Calu3 (cell line): ENCODE data around the gene SCTR. TPM values are rescaled to one million over a fixed set of nuclear protein-coding genes. Genes with fewer than 3 reads are reported as not detected.

Experiments
- BruUV-seq: library from RNA; stranded (reverse); fragments of 400-500 nt; replicated peaks from 2 replicates; lab custom pipeline; 2021; lab: Mats Ljungman, UMichigan
- CTCF ChIA-PET: fragments of 300-600 bp; sonication (Branson Sonifier 250); formaldehyde crosslinking; loops from one replicate; lab custom pipeline; 2022; ENCODE audit warnings: antibody characterized with exemption; lab: Charles Lee
- DNase-seq: peaks from one replicate; pipeline ENCODE4 v3.0.0; 2022
- H3K27ac Mint-ChIP-seq: one replicate; pipeline ENCODE4 v1.8.0; 2022; ENCODE audit warnings: mixed read lengths; ENCODE audit not compliant: unreplicated experiment
- H3K27me3 Mint-ChIP-seq: one replicate; pipeline ENCODE4 v1.8.0; 2022; ENCODE audit warnings: mixed read lengths; ENCODE audit not compliant: unreplicated experiment
- H3K36me3 Mint-ChIP-seq: one replicate; pipeline ENCODE4 v1.8.0; 2022; ENCODE audit warnings: mild to moderate bottlenecking, moderate library complexity, mixed read lengths; ENCODE audit not compliant: insufficient read depth, unreplicated experiment
- H3K4me1 Mint-ChIP-seq: one replicate; pipeline ENCODE4 v1.8.0; 2022; ENCODE audit warnings: mild to moderate bottlenecking, low read depth, mixed read lengths; ENCODE audit not compliant: unreplicated experiment
- H3K4me3 Mint-ChIP-seq: one replicate; pipeline ENCODE4 v1.8.0; 2022; ENCODE audit warnings: mild to moderate bottlenecking, low read depth, moderate library complexity, mixed read lengths; ENCODE audit not compliant: unreplicated experiment
- H3K9me3 Mint-ChIP-seq: one replicate; pipeline ENCODE4 v1.8.0; 2022; ENCODE audit warnings: low read depth, mixed read lengths; ENCODE audit not compliant: unreplicated experiment
- intact Hi-C: fragments of 100-400 bp; cut with micrococcal nuclease; formaldehyde crosslinking; loops from one replicate; pipeline ENCODE4 v1.10.0; 2022; ENCODE audit not compliant: unreplicated experiment
- total RNA-seq: library from RNA; stranded (reverse); gene quantifications from 2 replicates; pipeline ENCODE4 v1.2.3, GENCODE V29; 2022
- TF ChIP-seq, protein P1 (sequence below): fragments of 200-600 bp; IDR thresholded peaks from one replicate; pipeline ENCODE4 v1.8.0; 2022; ENCODE audit warnings: antibody characterized with exemption; ENCODE audit not compliant: unreplicated experiment

SCTR gene
- total RNA-seq, 1 experiment from 2014 or later = 0.85 TPM

DNA sequence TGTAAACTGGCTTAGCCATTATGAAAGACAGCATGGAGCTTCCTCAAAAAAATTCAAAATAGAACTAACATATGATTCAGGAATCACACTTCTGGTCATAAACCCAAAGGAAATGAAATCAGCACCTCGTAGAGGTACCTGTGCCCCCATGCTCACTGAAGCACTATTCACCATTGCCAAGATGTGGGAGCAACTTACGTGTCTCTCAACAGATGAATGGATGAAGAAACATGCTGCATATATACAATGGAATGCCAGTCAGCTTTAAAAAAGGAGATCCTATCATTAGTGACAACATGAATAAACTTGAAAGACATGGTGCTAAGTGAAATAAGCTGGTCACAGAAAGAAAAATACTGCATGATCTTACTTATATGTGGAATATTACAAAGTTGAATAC is 8.2 kb downstream of the SCTR start:
- no peaks in the 10 kb centered on the region for H3K4me1 Mint-ChIP-seq
- no peaks in the 10 kb centered on the region for H3K9me3 Mint-ChIP-seq
- DNase-seq = no peak
- no TSS peak for BruUV-seq
- H3K4me3 Mint-ChIP-seq = no peak overlapping the region
- CTCF ChIA-PET = interaction anchor here (0.7 kb wide), 1 partner anchor 48 kb away, joined by 4 read pairs; no protein-coding TSS in a partner anchor
- no peak overlapping the region for H3K27ac Mint-ChIP-seq
- TF ChIP-seq, protein P1, sequence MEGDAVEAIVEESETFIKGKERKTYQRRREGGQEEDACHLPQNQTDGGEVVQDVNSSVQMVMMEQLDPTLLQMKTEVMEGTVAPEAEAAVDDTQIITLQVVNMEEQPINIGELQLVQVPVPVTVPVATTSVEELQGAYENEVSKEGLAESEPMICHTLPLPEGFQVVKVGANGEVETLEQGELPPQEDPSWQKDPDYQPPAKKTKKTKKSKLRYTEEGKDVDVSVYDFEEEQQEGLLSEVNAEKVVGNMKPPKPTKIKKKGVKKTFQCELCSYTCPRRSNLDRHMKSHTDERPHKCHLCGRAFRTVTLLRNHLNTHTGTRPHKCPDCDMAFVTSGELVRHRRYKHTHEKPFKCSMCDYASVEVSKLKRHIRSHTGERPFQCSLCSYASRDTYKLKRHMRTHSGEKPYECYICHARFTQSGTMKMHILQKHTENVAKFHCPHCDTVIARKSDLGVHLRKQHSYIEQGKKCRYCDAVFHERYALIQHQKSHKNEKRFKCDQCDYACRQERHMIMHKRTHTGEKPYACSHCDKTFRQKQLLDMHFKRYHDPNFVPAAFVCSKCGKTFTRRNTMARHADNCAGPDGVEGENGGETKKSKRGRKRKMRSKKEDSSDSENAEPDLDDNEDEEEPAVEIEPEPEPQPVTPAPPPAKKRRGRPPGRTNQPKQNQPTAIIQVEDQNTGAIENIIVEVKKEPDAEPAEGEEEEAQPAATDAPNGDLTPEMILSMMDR = no peak
- intact Hi-C loops = loop anchor here (10.0 kb wide), 1 partner anchor 69 kb away; no protein-coding TSS in a partner anchor
- H3K27me3 Mint-ChIP-seq = no peaks in the 10 kb centered on the region
- H3K36me3 Mint-ChIP-seq = no peaks in the 10 kb centered on the region

DNA sequence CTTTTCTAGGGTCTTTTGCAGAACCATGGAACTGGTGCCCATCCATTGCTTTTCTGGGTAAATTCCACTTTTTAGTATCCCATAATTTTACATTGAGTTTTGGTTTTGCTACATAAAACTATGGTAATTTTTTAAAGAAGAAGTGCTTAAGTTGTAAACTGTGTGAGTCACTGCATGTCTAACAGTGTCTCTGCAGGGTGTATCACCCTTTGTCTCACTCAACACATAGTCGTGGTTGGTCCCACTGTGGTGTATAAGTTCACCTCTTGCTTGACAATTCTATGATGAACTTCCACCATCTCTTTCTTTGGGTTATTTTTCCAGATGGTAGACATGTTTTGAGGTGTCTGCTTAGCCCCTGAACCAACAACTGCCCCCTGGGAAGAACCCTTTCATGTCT is 10.5 kb downstream of the SCTR start:
- no peaks in the 10 kb centered on the region for H3K27me3 Mint-ChIP-seq
- intact Hi-C loops = loop anchor here (10.0 kb wide), 1 partner anchor 71 kb away; no protein-coding TSS in a partner anchor
- BruUV-seq = no TSS peak
- DNase-seq = no peak
- no peak overlapping the region for H3K27ac Mint-ChIP-seq
- TF ChIP-seq, protein P1 = no peak
- H3K9me3 Mint-ChIP-seq = no peaks in the 10 kb centered on the region
- CTCF ChIA-PET = no interaction called here
- H3K4me1 Mint-ChIP-seq = no peaks in the 10 kb centered on the region
- no peak overlapping the region for H3K4me3 Mint-ChIP-seq
- H3K36me3 Mint-ChIP-seq = no peaks in the 10 kb centered on the region

DNA sequence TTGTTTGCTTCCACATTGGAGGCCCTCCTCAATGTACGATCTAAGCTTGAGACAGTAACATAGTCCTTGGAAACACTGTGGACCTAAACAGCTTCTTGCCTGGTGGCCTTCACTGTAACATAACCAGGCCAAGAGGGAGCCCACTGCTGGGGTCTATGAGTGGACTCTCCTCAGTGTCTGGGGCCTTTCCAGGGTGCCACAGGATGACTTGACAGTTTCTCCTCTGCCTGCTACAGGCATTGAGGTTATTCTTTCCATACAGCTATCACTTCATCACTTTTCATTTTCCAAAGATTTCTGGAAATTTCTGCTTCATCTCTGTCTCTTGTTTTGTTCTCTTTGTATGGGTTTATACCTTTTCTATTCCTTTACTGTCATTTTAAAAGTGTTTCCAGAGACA is 11.3 kb downstream of the SCTR start:
- intact Hi-C loops = loop anchor here (10.0 kb wide), 1 partner anchor 72 kb away; no protein-coding TSS in a partner anchor
- no peak overlapping the region for H3K4me3 Mint-ChIP-seq
- CTCF ChIA-PET = no interaction called here
- H3K27ac Mint-ChIP-seq = no peak overlapping the region
- TF ChIP-seq, protein P1 = no peak
- BruUV-seq = no TSS peak
- H3K9me3 Mint-ChIP-seq = no peaks in the 10 kb centered on the region
- H3K27me3 Mint-ChIP-seq = no peaks in the 10 kb centered on the region
- H3K4me1 Mint-ChIP-seq = no peaks in the 10 kb centered on the region
- H3K36me3 Mint-ChIP-seq = no peaks in the 10 kb centered on the region
- DNase-seq = no peak

DNA sequence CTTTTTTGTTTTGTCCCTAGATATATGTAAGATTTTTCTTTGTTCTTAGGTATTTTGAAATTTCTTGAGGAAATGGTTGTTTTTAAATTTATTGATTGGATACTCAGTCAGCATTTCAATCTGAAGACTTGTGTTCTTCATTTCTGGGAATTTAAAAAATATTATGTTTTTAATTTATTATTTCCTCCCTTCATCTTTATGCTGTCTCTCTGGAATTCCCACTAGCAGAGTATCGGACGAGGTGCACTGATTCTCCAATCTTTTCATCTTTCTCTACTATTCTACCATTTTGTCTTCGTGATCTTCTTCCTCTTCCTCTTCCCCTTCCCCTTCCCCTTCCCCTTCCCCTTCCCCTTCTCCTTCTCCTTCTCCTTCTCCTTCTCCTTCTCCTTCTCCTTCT is 12.3 kb downstream of the SCTR start:
- Mint-ChIP-seq H3K9me3 (no peaks in the 10 kb centered on the region), H3K4me3 (no peak overlapping the region), H3K27me3 (no peaks in the 10 kb centered on the region), H3K4me1 (no peaks in the 10 kb centered on the region), H3K27ac (no peak overlapping the region), H3K36me3 (no peaks in the 10 kb centered on the region)
- CTCF ChIA-PET = no interaction called here
- BruUV-seq = no TSS peak
- DNase-seq = no peak
- intact Hi-C loops = loop anchor here (10.0 kb wide), 1 partner anchor 73 kb away; no protein-coding TSS in a partner anchor
- TF ChIP-seq, protein P1 = no peak
